WI38 (cell line): Measurements from ENCODE around the gene KRI1.
A peak's percentile ranks its signal among the peaks of the same experiment; 100 is the strongest.
"Not testable (repeated sequence)": the region's sequence is repeated elsewhere in the genome, so short reads cannot be mapped to it uniquely, and the experiment has no call there.

Source experiments
- H3K4me3 ChIP-seq: 2 replicates; pipeline ENCODE4 v1.5.1; 2011; ENCODE audit warnings: low read depth, mild to moderate bottlenecking, control low read depth, low read length
- TF ChIP-seq, protein P1 (sequence below): IDR thresholded peaks from 2 replicates; pipeline ENCODE4 v1.5.1; 2012; ENCODE audit warnings: low read depth, mild to moderate bottlenecking, control low read depth, low read length

The KRI1 gene

DNA sequence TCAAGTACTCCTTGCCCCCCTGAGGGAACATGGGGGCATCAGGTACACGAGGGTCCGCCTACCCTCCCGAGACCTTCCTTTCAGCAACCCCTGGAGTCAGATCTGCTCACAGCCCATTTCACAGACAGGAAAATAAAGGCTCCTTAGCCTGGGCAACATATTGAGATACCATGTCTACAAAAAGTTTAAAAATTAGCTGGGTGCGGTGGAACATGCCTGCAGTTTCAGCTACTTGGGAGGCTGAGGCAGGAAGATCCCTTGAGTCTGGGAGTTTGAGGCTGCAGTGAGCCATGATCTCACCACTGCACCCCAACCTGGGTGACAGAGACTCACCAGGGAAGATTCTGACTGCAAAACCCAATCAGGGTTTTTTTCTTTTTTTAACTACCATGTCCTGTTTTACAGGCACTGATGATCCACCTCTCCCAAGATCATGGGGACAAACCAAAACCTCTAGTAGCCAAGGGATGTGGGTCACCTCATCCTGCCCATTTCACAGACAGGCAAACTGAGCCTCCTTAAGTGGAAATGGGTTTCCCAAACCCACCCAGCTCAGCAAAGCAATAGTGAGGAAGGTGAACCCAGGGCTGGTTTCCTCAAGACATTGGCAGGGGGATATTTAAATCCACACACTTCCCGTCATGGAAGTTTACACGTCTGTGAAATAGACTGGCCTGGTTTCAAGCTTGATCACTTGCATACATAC lies 9.4 kb upstream of the KRI1 start:
- TF ChIP-seq, protein P1, sequence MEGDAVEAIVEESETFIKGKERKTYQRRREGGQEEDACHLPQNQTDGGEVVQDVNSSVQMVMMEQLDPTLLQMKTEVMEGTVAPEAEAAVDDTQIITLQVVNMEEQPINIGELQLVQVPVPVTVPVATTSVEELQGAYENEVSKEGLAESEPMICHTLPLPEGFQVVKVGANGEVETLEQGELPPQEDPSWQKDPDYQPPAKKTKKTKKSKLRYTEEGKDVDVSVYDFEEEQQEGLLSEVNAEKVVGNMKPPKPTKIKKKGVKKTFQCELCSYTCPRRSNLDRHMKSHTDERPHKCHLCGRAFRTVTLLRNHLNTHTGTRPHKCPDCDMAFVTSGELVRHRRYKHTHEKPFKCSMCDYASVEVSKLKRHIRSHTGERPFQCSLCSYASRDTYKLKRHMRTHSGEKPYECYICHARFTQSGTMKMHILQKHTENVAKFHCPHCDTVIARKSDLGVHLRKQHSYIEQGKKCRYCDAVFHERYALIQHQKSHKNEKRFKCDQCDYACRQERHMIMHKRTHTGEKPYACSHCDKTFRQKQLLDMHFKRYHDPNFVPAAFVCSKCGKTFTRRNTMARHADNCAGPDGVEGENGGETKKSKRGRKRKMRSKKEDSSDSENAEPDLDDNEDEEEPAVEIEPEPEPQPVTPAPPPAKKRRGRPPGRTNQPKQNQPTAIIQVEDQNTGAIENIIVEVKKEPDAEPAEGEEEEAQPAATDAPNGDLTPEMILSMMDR, result no peak
- H3K4me3 ChIP-seq, result no peak overlapping the region

DNA sequence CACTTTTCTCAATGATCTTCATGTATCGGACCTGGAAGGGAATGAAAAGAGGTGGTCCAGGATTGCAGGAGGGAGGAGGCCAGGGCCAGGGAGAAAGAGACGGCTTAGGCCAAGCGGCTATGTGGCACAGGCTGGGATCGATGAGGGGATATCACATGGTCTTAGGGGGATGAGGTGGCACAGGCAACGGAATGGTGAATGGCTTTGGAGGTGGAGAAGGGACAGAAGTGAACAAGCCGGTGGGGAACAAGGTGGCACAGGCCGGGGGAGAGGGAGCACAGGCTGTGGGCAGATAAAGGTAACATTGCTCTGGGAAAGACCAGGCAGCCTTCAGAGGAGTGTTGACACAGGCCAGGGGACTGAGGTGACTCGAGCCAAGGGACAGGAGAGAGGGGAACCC lies 8.7 kb upstream of the KRI1 start:
- TF ChIP-seq, protein P1, result no peak

GRCh38 chr19:10573793-10574192 lies 8.0 kb upstream of the KRI1 start:
- H3K4me3 ChIP-seq, result not testable (repeated sequence)

More for the DNA sequence above, 8.7 kb upstream of the KRI1 start:
- no peak overlapping the region for H3K4me3 ChIP-seq

- TF ChIP-seq, protein P1, result no peak
- peak within 1 kb of the TSS; percentile 78 for H3K4me3 ChIP-seq
These were observed 3.2 kb upstream of the KRI1 start, which contains the start of gene CDKN2D for GRCh38 chr19:10568826-10569651. Gene CDKN2D (minus strand): TSS chr19:10568979. CDS start chr19:10568653, 326 bp downstream.

DNA sequence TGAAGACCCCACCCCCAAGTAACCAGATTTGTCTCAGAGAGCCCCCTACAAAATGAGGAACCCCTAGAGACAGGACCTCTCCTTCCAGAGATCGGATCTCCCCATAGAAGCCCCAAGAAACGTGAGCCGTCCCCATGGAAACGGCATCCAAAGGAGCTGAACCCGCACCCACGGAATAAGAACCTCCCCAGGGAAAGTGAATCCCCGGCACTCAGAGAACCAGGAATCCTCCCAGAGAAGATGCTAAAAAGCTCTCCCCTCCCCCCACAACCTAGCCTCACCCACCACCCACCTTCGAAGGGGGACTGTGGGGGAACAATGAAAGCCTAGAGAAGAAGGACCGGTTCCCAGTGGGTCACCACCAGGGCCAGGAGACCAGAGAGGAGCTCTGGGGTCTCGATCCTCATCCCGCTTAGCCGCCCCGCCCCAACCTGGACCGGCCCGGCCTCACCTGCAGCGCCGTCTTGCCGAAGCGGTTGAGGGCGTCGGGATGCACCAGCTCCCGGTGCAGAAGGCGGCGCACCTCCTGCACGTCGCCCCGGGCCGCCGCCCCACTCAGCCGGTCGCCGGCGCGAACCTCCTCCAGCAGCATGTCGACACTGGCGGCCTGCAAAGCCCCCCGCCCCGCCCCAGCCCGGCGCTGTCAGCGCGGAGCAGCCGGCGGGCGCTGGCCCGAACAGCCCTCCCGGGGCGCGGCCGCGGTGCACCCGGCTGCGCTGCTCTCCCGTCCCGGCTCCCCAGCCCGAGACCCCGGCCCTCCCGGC lies 2.4 kb upstream of the KRI1 start:
- peak overlapping the region; percentile 78 for H3K4me3 ChIP-seq
- TF ChIP-seq, protein P1, result no peak

DNA sequence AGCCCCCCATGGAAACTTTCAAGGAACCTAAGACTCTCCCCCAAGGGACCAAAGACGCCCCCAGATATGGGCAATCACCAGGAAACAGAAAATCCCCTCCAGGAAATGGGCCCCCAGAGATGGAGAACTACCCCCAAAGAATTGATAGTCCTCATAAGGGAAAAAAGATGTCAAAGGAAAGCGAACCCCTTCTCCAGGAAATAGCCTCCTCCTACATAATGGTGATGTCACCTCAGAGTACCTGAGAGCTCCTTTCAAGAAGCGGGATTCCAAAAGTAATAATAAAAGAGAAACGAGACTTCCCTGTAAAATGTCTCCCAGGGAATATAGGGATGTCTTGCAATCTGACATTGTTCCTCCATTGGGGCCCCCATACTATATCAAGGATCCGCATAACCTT lies 1.8 kb upstream of the KRI1 start:
- H3K4me3 ChIP-seq, result peak overlapping the region; percentile 78
- TF ChIP-seq, protein P1, result no peak

DNA sequence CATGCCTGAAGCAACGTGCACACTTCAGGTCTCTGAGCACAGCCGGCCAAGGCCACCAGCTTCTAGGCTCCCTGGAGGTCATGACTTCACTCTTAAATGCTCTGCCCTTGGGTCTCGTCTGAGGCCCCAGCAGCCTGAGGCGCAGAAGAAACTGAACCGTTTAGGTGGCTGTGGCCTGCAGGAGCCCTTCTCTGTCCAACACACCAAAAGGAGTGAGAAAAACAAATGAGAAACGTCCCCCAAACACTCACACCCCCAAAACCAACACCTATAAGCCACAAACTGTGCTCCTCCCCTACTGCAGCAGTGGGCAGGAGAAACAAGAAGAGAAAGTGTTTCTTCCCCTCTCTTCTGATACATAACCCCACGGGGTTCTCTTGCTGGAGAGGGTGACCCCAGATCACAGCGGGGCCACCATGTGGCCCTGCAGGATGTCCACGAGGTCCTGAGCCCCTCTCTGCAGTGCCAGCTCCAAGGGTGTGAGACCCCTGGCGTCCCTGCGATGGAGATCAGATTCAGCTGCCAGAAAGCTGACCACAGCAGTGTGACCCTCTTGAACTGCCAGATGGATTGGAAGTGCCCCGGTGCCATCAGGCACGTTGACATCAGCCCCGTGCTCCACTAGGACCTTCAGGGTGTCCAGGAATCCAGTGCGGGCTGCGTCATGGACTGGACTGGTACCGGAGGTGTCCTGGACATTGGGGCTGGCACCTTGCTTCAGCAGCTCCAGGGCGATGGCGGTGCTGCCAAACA lies 1.0 kb upstream of the KRI1 start:
- peak overlapping the region; percentile 92 for H3K4me3 ChIP-seq
- TF ChIP-seq, protein P1, result no peak
